Effector memory CD8-positive, alpha-beta T cell (primary cell): Measurements from ENCODE around the gene FAM236C.
"Not testable (repeated sequence)": the region's sequence is repeated elsewhere in the genome, so short reads cannot be mapped to it uniquely, and the experiment has no call there.

Experiments used
- ATAC-seq: fragments of 150-1000 bp; cut with Tn5 transposase; replicated peaks from 2 replicates; pipeline ENCODE4 v1.10.0; 2021; ENCODE audit warnings: mild to moderate bottlenecking, moderate library complexity
- DNase-seq, 3 experiments: peaks; one replicate each; pipeline ENCODE4 v3.0.0; 2021
- H3K27ac Mint-ChIP-seq, 2 donors: one replicate each; pipeline ENCODE4 v1.8.0; 2022; ENCODE audit warnings: mild to moderate bottlenecking in 2 of 2, mixed read lengths in 2 of 2, moderate library complexity in 2 of 2
- H3K27me3 Mint-ChIP-seq, 2 donors: one replicate each; pipeline ENCODE4 v1.8.0; 2022; ENCODE audit warnings: mixed read lengths in 2 of 2
- H3K36me3 Mint-ChIP-seq: one replicate; pipeline ENCODE4 v1.8.0; 2022; ENCODE audit warnings: mild to moderate bottlenecking, moderate library complexity, mixed read lengths; ENCODE audit not compliant: insufficient read depth
- H3K4me1 Mint-ChIP-seq, 2 donors: one replicate each; pipeline ENCODE4 v1.8.0; 2022; ENCODE audit warnings: low read depth in 2 of 2, mixed read lengths in 2 of 2
- H3K4me3 Mint-ChIP-seq, 2 donors: one replicate each; pipeline ENCODE4 v1.8.0; 2022; ENCODE audit warnings: mild to moderate bottlenecking in 2 of 2, mixed read lengths in 2 of 2, moderate library complexity in 2 of 2
- H3K9me3 Mint-ChIP-seq, 2 donors: one replicate each; pipeline ENCODE4 v1.8.0; 2022; ENCODE audit warnings: mixed read lengths in 2 of 2
- total RNA-seq, 9 experiments: gene quantifications; one replicate each; lab custom pipeline; 2026; lab: John Stamatoyannopoulos, UW

The FAM236C gene
- total RNA-seq = 0 reads per million in 9 experiments

DNA sequence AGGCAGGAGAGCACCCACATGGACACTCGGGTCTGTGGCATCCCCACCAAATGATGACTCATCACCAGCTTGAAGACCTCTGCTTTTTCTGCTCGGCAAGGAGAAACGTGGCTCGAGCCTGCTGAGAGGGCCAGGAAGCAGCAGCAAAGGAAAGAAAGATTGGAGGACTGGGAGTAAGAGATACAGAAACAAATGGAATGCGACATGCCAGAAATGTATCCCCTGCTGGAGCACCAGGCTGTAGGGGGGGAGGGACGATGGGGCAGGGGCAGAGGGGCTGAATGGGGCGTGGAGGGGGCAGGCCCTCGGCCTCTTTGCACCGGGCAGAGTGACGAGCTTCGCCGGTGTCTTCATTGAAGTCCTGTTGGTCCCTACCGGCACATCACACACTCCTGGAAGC, at the start of gene FAM236C:
Gene FAM236C (plus strand): TSS at position 301 of the 400 bp plus-strand sequence. CDS start 100 bp downstream, outside the sequence.
- not testable (repeated sequence) for H3K27ac Mint-ChIP-seq, H3K4me3 Mint-ChIP-seq, H3K36me3 Mint-ChIP-seq, H3K27me3 Mint-ChIP-seq, H3K9me3 Mint-ChIP-seq, ATAC-seq, H3K4me1 Mint-ChIP-seq, DNase-seq

DNA sequence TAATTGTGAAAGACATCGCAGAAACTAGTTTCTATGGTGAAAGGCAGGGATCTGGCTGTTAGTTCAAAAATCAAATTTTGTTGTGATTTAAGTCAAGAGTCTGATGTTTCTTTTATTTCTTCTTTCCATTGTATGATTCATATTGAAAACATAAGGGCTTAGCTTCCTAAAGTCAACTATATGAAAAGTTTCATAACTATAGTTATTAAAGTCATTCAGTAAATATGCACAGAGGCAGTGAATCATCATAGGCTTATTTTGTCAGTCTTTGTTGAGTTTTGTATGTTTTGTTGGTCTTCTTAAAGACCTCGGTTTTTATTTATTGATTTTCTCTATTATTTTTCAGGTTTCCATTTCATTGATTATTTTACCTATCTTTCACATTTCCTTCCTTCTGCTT, 29.5 kb upstream of the FAM236C start:
- H3K4me1 Mint-ChIP-seq, H3K4me3 Mint-ChIP-seq, H3K27ac Mint-ChIP-seq, ATAC-seq, H3K27me3 Mint-ChIP-seq, H3K36me3 Mint-ChIP-seq, DNase-seq, H3K9me3 Mint-ChIP-seq: not testable (repeated sequence)

DNA sequence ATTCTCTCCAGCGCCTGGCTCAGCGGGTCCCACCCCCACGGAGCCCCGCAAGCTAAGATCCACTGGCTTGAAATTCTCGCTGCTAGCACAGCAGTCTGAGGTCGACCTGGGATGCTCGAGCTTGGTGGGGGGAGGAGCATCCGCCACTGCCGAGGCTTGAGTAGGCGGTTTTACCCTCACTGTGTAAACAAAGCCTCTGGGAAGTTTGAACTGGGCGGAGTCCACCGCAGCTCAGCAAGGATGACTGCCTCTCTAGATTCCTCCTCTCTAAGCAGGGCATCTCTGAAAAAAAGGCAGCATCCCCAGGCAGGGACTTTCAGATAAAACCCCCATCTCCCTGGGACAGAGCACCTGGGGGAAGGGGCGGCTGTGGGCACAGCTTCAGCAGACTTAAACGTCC, 22.7 kb upstream of the FAM236C start:
- H3K36me3 Mint-ChIP-seq, H3K27me3 Mint-ChIP-seq, ATAC-seq, DNase-seq, H3K4me3 Mint-ChIP-seq, H3K27ac Mint-ChIP-seq, H3K9me3 Mint-ChIP-seq, H3K4me1 Mint-ChIP-seq: not testable (repeated sequence)

DNA sequence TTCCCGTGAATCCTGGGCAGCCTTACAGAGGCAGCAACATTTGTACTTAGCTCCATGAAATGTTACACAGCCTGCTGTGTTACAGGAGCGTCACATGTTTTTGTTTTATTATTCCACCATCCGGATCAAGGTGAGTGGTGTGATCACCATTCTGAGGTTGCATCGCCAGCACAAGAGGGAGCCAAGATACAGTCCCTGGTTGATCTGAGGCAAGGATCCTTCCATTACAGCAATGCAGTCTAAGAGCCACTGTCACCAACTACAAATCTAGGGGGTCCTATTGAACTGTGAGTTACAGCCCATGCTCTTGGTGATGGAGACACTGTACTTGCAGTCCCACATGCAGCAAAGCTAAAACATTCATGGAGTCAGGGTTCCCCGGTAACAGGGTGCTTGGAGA, 3.7 kb downstream of the FAM236C start:
- not testable (repeated sequence) for DNase-seq, H3K4me3 Mint-ChIP-seq, ATAC-seq, H3K27ac Mint-ChIP-seq, H3K9me3 Mint-ChIP-seq, H3K4me1 Mint-ChIP-seq, H3K36me3 Mint-ChIP-seq, H3K27me3 Mint-ChIP-seq

- H3K4me1 Mint-ChIP-seq, H3K27ac Mint-ChIP-seq, DNase-seq, ATAC-seq, H3K4me3 Mint-ChIP-seq, H3K36me3 Mint-ChIP-seq, H3K9me3 Mint-ChIP-seq, H3K27me3 Mint-ChIP-seq: not testable (repeated sequence)
Observed at GRCh38 chrX:72932283-72932682, 19.9 kb downstream of the FAM236C start.

DNA sequence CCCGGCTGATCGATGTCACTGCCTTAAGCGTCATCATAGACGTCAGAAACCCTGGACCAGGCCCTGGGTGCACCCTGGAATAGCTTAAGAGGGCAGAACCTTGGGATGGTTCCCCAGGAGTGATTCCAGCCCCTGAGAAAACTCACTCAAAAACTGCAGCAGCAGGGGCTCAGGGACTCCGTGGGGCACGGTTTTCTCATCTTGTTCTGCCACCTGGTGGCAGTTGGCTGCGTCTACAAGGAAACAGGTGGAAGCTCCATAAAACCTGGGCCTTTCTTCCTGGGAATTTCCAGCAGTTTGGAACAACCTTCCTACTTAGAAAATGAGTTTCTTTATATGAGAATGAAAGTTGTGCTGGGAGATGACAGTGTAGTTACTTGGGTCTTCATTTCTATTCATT, 24.0 kb downstream of the FAM236C start:
- H3K27ac Mint-ChIP-seq, H3K36me3 Mint-ChIP-seq, ATAC-seq, H3K4me1 Mint-ChIP-seq, H3K4me3 Mint-ChIP-seq, DNase-seq, H3K9me3 Mint-ChIP-seq, H3K27me3 Mint-ChIP-seq: not testable (repeated sequence)

GRCh38 chrX:72936882-72937455, 24.6 kb downstream of the FAM236C start:
- not testable (repeated sequence) for H3K27ac Mint-ChIP-seq, H3K36me3 Mint-ChIP-seq, ATAC-seq, H3K9me3 Mint-ChIP-seq, H3K27me3 Mint-ChIP-seq, H3K4me3 Mint-ChIP-seq, H3K4me1 Mint-ChIP-seq, DNase-seq

DNA sequence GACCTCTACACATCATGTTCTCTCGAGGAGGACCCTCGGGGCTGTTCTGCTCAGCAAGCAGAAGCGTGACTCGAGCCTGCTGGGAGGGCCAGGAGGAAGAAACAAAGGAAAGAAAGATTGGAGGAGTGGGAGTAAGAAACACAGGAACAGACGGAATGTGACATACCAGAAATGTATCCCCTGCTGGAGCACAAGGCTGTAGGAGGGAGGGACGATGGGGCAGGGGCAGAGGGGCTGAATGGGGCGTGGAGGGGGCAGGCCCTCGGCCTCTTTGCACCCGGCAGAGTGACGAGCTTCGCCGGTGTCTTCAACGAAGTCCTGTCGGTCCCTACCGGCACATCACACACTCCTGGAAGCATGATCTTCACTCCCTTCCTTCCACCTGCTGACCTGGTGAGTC, 25.5 kb downstream of the FAM236C start, which contains the start of gene FAM236A:
Gene FAM236A (plus strand): TSS at position 301 of the 400 bp plus-strand sequence. CDS start 57 bp downstream, at position 358.
- not testable (repeated sequence) for H3K4me1 Mint-ChIP-seq, H3K4me3 Mint-ChIP-seq, H3K27me3 Mint-ChIP-seq, H3K9me3 Mint-ChIP-seq, H3K36me3 Mint-ChIP-seq, DNase-seq, H3K27ac Mint-ChIP-seq, ATAC-seq

GRCh38 chrX:72942272-72942671, 29.9 kb downstream of the FAM236C start:
- not testable (repeated sequence) for H3K4me3 Mint-ChIP-seq, H3K36me3 Mint-ChIP-seq, DNase-seq, H3K9me3 Mint-ChIP-seq, H3K27me3 Mint-ChIP-seq, H3K4me1 Mint-ChIP-seq, H3K27ac Mint-ChIP-seq
- ATAC-seq = peak; percentile 28

- ATAC-seq = peak; percentile 80
- H3K9me3 Mint-ChIP-seq, H3K4me1 Mint-ChIP-seq, H3K27ac Mint-ChIP-seq, H3K27me3 Mint-ChIP-seq, H3K36me3 Mint-ChIP-seq, DNase-seq, H3K4me3 Mint-ChIP-seq: not testable (repeated sequence)
Observed at GRCh38 chrX:72943035-72943818, 30.8 kb downstream of the FAM236C start.

DNA sequence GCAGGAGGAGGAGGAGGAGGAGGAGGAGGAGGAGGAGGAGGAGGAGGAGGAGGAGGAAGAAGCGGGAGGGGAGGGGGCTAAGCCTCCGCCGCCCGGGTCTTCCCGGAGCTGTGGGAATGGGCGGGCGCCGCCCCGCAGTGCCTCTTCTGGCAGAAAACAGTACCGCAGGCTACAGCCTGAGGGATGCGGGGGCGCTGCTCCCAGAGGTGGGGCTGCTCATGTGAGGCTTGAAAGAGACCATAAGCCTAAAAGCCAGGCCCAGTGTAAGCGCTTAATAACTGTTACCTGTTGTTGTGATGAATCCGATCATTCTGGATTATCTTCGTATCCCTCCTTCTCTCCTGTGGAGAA, 31.4 kb downstream of the FAM236C start, which contains the start of gene DMRTC1:
Gene DMRTC1 (minus strand): TSS at position 19 of the 351 bp plus-strand sequence. CDS start 68,143 bp downstream, outside the sequence.
- not testable (repeated sequence) for H3K4me3 Mint-ChIP-seq, H3K9me3 Mint-ChIP-seq, DNase-seq, H3K36me3 Mint-ChIP-seq, H3K27me3 Mint-ChIP-seq, H3K27ac Mint-ChIP-seq, H3K4me1 Mint-ChIP-seq
- peak; percentile 76 for ATAC-seq

- H3K27ac Mint-ChIP-seq, H3K27me3 Mint-ChIP-seq, H3K36me3 Mint-ChIP-seq, H3K4me3 Mint-ChIP-seq, H3K4me1 Mint-ChIP-seq, ATAC-seq, DNase-seq, H3K9me3 Mint-ChIP-seq: not testable (repeated sequence)
Observed at GRCh38 chrX:72959971-72960370, 47.6 kb downstream of the FAM236C start.
